GM18870 (cell line): ENCODE results near the gene CHRNA9.

Source experiments
- ATAC-seq: cut with Tn5 transposase; IDR thresholded peaks from one replicate; pipeline ENCODE4 v1.9.1; 2021; ENCODE audit warnings: moderate library complexity; ENCODE audit not compliant: unreplicated experiment

CHRNA9 gene

DNA sequence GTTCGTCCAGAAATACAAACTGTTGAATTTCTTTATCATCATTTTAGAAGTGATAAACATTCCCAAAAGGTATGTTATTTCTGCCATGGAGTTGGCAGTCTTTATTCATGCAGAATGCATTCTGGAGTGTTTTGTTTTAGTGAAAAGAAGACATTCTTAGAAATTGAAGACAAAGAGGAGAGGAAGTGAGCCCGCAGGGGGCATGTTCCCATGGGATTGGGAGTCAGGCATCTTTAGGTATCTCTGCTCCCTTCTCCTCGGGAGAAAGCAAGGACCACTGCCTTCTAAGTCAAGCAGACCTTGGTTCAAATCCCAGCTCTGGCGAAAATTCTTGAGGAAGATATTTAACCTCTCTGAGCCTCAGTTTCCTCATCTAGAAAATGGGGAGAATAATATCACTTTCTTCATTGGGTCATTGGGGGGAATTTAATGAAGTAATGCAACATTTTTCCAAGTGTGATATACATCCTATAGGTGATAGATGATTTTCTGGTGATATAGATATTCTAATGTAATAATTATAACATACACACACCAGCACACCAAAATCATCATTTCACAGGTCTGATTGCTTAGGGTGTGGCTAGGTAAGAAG, 26.5 kb upstream of the CHRNA9 start:
- no peak for ATAC-seq

GRCh38 chr4:40309250-40309774, 25.8 kb upstream of the CHRNA9 start:
- ATAC-seq: peak; percentile 31

DNA sequence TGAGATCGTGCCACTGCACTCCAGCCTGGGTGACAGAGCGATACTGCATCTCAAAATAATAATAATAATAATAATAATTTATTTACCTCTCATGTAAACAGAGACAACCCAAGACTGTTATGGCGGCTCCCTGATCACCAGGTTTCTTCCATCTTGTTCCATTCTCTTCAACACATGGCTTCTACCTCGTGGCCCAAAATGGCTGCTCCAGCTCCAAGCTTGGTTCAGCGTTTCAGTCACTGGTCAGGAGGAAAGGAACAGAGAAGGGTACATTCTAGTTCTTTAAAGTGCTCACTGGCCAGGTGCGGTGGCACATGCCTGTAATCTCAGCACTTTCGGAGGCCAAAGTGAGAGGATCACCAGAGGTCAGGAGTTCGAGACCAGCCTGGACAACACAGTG, 24.9 kb upstream of the CHRNA9 start:
- no peak for ATAC-seq

- no peak for ATAC-seq
Measured at GRCh38 chr4:40311811-40312346, 23.3 kb upstream of the CHRNA9 start.

- ATAC-seq: no peak
Measured at GRCh38 chr4:40314951-40315350, 20.2 kb upstream of the CHRNA9 start.

GRCh38 chr4:40316333-40316781, 18.8 kb upstream of the CHRNA9 start:
- ATAC-seq: peak; percentile 47

DNA sequence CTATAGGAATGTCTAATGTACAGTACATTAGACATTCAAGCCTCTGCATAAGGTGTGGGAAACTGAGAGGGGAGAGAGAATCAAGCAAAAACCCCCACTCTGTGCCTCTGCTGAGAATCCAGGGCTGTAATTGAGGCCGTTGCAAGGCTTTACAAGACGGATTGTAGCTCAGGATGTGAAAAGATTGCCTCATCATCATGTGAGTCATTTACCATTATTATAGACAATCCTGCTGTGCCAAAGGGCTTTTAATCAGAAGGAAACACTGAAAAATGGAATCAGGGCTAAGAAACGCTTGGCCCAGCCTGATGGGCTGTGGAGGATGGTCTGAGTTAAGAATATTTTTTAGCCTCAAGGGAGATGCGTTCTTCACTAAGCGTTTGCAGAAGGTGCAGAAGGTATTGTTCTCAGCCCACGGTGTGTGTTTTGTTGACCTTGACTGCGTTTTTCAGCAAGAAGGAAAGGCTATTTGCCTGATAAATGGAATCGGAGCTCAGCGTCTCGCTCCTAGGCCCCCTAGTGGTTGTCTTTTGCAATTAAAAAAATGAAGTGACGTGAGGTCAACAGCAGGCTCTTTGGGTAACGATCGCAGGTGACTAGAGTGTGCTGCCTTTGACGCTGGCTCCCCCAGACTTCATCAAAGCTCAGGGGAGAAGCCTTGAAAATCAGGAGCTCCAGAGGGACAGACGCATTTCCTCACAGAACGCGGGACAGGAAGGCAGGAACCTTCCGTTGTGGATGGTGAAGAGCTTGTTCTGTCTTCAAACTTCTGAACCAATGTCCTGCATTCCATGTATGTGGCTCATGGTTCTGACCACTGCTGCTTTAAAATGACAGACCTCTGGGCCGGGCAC, 18.1 kb upstream of the CHRNA9 start:
- peak; percentile 40 for ATAC-seq

GRCh38 chr4:40317916-40318658, 17.0 kb upstream of the CHRNA9 start:
- no peak for ATAC-seq

- ATAC-seq: no peak
Measured at GRCh38 chr4:40321574-40322275, 13.4 kb upstream of the CHRNA9 start.

DNA sequence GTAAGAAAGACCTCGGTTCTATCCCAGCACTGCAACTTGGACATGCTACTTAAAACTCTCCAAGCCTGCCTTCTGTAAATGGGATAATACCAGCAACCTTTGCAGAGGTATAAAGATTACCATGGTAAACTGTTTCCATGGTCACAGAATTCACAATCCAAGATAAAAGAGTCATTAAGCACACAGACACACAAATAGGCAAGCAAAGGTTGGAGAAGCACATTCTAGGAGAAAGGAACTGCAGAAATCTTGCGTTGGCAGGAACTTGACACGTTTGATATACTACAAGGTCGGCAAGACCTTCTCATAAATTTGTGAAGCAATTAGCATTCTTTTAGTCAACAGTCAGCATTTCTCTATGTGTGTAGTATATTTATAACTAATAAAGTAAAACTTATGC, 12.3 kb upstream of the CHRNA9 start:
- no peak for ATAC-seq

- ATAC-seq: no peak
Measured at GRCh38 chr4:40323866-40324265, 11.3 kb upstream of the CHRNA9 start.

DNA sequence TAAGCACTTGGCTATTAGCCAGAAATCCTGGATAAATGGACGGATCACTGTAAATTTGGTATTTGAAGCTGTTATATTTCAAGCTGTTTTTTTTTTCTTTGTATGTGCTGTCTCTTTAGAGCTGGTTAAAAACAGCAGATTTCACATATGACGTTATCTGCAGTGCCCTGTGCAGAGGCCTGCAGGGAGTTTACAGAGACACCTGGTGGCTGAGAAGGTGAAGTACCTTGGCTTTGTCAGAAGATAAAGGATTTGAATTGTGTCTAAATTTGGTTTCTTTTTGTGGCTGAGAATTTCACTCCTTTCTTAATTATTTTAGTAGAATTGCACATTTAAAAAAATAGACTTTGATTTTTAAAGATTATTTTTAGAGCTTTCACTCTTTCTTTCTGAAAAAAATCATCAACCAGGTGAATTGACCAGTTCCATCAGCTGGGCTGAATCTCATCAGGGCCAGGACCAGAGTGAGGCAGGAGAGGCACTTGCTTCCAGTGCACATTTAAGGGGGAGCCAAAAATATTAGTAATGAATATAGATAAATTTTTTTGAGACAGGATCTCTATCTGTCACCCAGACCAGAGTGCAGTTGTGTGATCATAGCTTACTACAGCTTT, 9.6 kb upstream of the CHRNA9 start:
- peak; percentile 80 for ATAC-seq

DNA sequence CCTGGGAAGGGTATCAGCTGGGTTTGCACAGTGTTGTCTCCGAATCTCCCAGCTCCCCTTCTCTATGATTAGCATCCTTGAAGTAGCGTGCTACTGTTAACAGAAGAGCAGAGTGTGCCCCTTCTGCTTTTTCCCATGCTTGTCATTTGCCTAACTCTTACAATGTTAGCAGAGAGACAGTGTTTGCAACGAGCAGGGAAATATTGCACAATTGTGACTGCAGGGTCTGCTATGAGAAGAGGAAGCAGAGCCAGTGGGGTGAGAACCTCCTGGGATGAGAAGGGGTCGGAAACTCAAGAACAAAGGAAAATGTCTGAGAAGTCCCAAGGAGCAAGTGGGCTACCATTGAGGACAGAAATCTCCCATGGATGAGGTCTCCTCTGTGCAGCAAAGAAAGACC, 7.8 kb upstream of the CHRNA9 start:
- no peak for ATAC-seq

GRCh38 chr4:40328383-40328782, 6.8 kb upstream of the CHRNA9 start:
- ATAC-seq: no peak

GRCh38 chr4:40329805-40330204, 5.3 kb upstream of the CHRNA9 start:
- ATAC-seq: no peak

GRCh38 chr4:40330536-40330935, 4.6 kb upstream of the CHRNA9 start:
- ATAC-seq: no peak

DNA sequence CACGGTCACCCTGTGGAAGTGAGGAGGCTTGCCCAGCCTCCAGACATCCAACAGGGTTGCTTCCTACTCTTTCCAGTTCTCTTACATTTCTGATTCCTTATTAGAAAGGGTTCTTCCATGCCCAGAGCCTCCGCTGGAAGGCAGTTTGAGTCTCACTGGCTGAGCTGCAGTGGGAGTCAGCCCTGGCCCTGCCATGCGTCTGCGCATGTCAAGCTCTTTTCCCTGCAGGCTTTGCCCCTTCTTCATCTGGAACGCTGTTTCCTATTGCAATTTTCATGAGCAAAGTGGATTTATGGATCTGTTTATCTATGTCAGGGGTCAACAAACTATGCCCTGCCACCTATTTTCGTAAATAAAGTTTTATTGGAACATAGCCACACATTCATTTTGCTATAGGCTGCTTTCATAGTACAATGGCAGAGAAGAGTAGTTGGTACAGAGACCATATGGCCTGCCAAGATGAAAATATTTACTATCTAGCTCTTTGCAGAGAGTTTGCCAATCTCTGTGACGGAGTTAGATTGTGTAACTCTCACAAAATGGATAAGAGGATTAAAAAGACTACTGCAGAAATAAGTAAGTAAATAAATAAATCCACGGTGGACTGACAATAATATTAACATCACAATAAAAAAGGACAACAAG, 3.9 kb upstream of the CHRNA9 start:
- no peak for ATAC-seq

DNA sequence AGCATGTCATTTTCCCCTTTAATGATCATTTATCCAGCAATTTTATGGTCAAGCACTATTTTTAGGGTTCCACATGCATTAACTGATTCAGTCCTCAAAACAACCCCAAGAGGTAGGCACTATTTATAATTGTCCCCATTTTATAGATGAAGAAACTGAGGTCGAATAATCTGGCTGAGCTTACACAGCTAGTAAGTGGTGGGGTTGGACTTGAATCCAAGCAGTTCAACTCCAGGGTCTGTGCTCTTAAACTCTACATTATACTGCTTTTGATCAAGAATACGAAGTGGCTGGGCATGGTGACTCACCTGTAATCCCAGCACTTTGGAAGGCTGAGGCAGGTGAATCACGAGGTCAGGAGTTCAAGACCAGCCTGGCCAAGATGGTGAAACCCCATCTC, 3.2 kb upstream of the CHRNA9 start:
- no peak for ATAC-seq

- ATAC-seq: no peak
Measured at GRCh38 chr4:40333921-40334352, 1.2 kb upstream of the CHRNA9 start.

DNA sequence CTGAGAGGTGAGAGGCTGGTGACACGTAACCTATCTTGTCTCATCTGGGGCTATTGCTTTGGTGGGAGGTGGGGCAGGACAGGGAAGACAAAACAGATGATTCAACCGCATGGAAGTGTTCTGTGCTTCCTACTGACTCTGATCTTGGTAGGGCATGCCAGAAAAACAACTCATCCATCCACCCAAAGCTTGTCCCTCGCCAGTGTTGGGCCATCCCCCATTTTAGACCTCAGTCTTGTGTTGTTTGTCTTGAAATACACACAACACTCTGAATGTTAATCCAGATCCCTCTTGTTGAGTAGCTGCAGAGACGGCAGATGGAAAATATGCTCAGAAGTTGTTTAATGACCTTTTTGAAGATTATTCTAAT, 377 bp downstream of the CHRNA9 start:
- ATAC-seq: no peak
